Body of pancreas (tissue), 4 donors: ENCODE results near the gene GRB2. TPM values are rescaled to one million over a fixed set of nuclear protein-coding genes. Genes with fewer than 3 reads are reported as not detected.
"Not testable (repeated sequence)": the region's sequence is repeated elsewhere in the genome, so short reads cannot be mapped to it uniquely, and the experiment has no call there.

Source experiments
- ATAC-seq: fragments of 150-250 bp; one replicate; pipeline ENCODE4 v1.9.1; 2016
- DNase-seq, 4 donors: peaks; one replicate each; pipeline ENCODE4 v3.0.0-alpha.2; 2019
- H3K27ac ChIP-seq, 4 donors: fragments of 200-600 bp; sonication (generic); 1 replicate in 3 of 4; 2 replicates in 1 of 4; pipeline versions ENCODE4 v1.5.1 to v1.6.1; 2016 to 2019; ENCODE audit warnings: mild to moderate bottlenecking in 1 of 4, mixed read lengths in 1 of 4, moderate library complexity in 1 of 4
- H3K27me3 ChIP-seq, 2 donors: fragments of 200-600 bp; sonication (generic); one replicate each; pipeline ENCODE4 v1.6.0; 2016; ENCODE audit warnings: mild to moderate bottlenecking in 1 of 2
- H3K36me3 ChIP-seq, 2 donors: fragments of 200-600 bp; sonication (generic); replicated peaks in 1 of 2; 2 replicates each; pipeline ENCODE4 v1.5.1; 2016; ENCODE audit warnings: low read depth in 2 of 2; ENCODE audit not compliant: insufficient read depth in 1 of 2
- H3K4me1 ChIP-seq: fragments of 200-600 bp; sonication (generic); one replicate; pipeline ENCODE4 v1.6.0; 2016
- H3K4me3 ChIP-seq, 2 donors: fragments of 200-600 bp; sonication (generic); 1 replicate in 1 of 2; 2 replicates in 1 of 2; pipeline ENCODE4 v1.5.1; 2016 to 2019
- H3K9me3 ChIP-seq, 3 donors: fragments of 200-600 bp; sonication (generic); 1 replicate in 2 of 3; 2 replicates in 1 of 3; pipeline ENCODE4 v1.5.1; 2016
- CTCF ChIP-seq, 7 experiments: fragments of 450-650 bp in 4 of 7; fragments of 200-600 bp in 3 of 7; sonication (generic) in 3 of 7; IDR thresholded peaks; one replicate each; pipeline ENCODE4 v1.5.1; 2016 to 2019; ENCODE audit warnings: antibody characterized with exemption in 7 of 7
- POLR2A ChIP-seq, 3 donors: fragments of 450-650 bp; IDR thresholded peaks; one replicate each; pipeline ENCODE4 v1.6.1; 2016; ENCODE audit warnings: antibody characterized with exemption in 3 of 3, mild to moderate bottlenecking in 2 of 3
- WGBS, 2 donors: methylation state at CpG; one replicate each; pipeline ENCODE4 v1.1.5; 2017; 5-methylcytosine and 5-hydroxymethylcytosine counted together
- intact Hi-C: fragments of 100-400 bp; cut with DNase I; formaldehyde crosslinking; loops from one replicate; pipeline ENCODE4 v1.15.1; 2023
- total RNA-seq, 2 donors: library from RNA; depleted of rRNA; stranded (reverse); fragments of >200 nt; gene quantifications; one replicate each; pipeline ENCODE4 v1.1.0, GENCODE V29; 2016

The GRB2 gene
- total RNA-seq, 2 donors from 2014 or later = 51.9 to 118 TPM

GRCh38 chr17:75289115-75289831 lies 116.2 kb downstream of the GRB2 start, which contains the start of gene SLC25A19:
SLC25A19 (minus strand) TSS chr17:75289433; CDS start chr17:75286764, 2,669 bp downstream.
- DNase-seq = peak; percentile 98 to 99 (median 98)
- ATAC-seq = peak; percentile 99
- WGBS, 2 donors = 1 to 3% methylated on average over 8 to 54 of the region's 65 CpGs
- TF ChIP-seq POLR2A (IDR thresholded peaks at IDR 0.05) = peak; percentile 97 to 98 (median 97)
- TF ChIP-seq CTCF (IDR thresholded peaks at IDR 0.05) = peak in 1 of 7 experiments; percentile 14
- H3K9me3 ChIP-seq = no peaks in the 10 kb centered on the region
- no peaks in the 10 kb centered on the region for H3K27me3 ChIP-seq
- peak within 1 kb of the TSS; percentile 39 to 75 for H3K4me3 ChIP-seq
- peaks cover 14% of the 10 kb centered on the region for H3K4me1 ChIP-seq
- peak within 1 kb of the TSS; percentile 69 to 98 (median 87) for H3K27ac ChIP-seq
- intact Hi-C loops = no loop called here
- no peaks in the 10 kb centered on the region for H3K36me3 ChIP-seq

- intact Hi-C loops = no loop called here
- Histone ChIP-seq H3K36me3 (no peaks in the 10 kb centered on the region), H3K4me1 (peaks cover 14% of the 10 kb centered on the region), H3K9me3 (no peaks in the 10 kb centered on the region), H3K27ac (peak overlapping the region; percentile 18 to 98 (median 77)), H3K4me3 (peak overlapping the region; percentile 39 to 75), H3K27me3 (no peaks in the 10 kb centered on the region)
- WGBS, 2 donors = 0 to 1% methylated on average over 7 to 14 of the region's 14 CpGs
- DNase-seq (no peak), ATAC-seq (peak; percentile 19)
- no peak for TF ChIP-seq POLR2A (IDR thresholded peaks at IDR 0.05)
- TF ChIP-seq CTCF (IDR thresholded peaks at IDR 0.05) = no peak
These were observed 116.7 kb downstream of the GRB2 start for GRCh38 chr17:75288770-75289114.

DNA sequence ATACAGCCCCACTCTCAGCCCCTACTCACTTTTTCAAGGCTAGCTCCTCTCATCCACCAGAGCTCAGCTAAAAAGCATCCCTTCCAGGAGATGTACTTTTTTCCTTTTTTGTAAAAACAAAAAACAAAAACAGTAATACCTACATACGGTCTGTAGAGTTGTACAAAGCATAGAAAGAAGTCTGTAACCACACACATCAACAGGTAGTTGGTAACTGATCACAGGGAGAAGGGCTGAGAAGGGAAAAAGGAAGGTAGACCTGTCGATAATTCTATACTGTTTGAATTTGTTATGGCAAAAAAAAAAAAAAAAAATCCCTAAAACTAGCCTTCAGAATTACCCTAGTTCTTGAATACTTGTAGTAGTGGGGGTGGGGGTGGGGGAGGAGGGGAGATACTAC lies 117.1 kb downstream of the GRB2 start:
- TF ChIP-seq CTCF (IDR thresholded peaks at IDR 0.05) (no peak), POLR2A (IDR thresholded peaks at IDR 0.05) (no peak)
- intact Hi-C loops = no loop called here
- no peak for ATAC-seq
- Histone ChIP-seq H3K27ac (peak overlapping the region in 3 of 4 donors; percentile 59 to 98 (median 95)), H3K27me3 (no peaks in the 10 kb centered on the region), H3K9me3 (no peaks in the 10 kb centered on the region), H3K4me3 (peak overlapping the region in 1 of 2 donors; percentile 75), H3K4me1 (peaks cover 14% of the 10 kb centered on the region), H3K36me3 (no peaks in the 10 kb centered on the region)
- no peak for DNase-seq
- 8 to 14% methylated on average over 2 of the region's 2 CpGs for WGBS, 2 donors

GRCh38 chr17:75287221-75287620 lies 118.3 kb downstream of the GRB2 start:
- Histone ChIP-seq H3K27me3 (no peaks in the 10 kb centered on the region), H3K36me3 (no peaks in the 10 kb centered on the region), H3K27ac (no peak overlapping the region), H3K4me3 (no peak overlapping the region), H3K9me3 (no peaks in the 10 kb centered on the region), H3K4me1 (peaks cover 14% of the 10 kb centered on the region)
- 46 to 55% methylated on average over 9 of the region's 9 CpGs for WGBS, 2 donors
- no peak for DNase-seq
- ATAC-seq = no peak
- no peak for TF ChIP-seq CTCF (IDR thresholded peaks at IDR 0.05)
- no peak for TF ChIP-seq POLR2A (IDR thresholded peaks at IDR 0.05)
- intact Hi-C loops = no loop called here

GRCh38 chr17:75285123-75285522 lies 120.4 kb downstream of the GRB2 start:
- Histone ChIP-seq H3K36me3 (peaks cover 0 to 1% of the 10 kb centered on the region in 2 donors), H3K9me3 (no peaks in the 10 kb centered on the region), H3K4me3 (no peak overlapping the region), H3K4me1 (peaks cover 14% of the 10 kb centered on the region), H3K27me3 (no peaks in the 10 kb centered on the region), H3K27ac (no peak overlapping the region)
- DNase-seq (no peak), ATAC-seq (no peak)
- intact Hi-C loops = no loop called here
- TF ChIP-seq CTCF (IDR thresholded peaks at IDR 0.05) (no peak), POLR2A (IDR thresholded peaks at IDR 0.05) (no peak)
- WGBS, 2 donors = 83 to 93% methylated on average over 3 to 6 of the region's 6 CpGs

- ATAC-seq, H3K36me3 ChIP-seq, H3K27ac ChIP-seq, DNase-seq, intact Hi-C loops, H3K4me3 ChIP-seq, H3K4me1 ChIP-seq, H3K27me3 ChIP-seq, H3K9me3 ChIP-seq: not testable (repeated sequence)
- WGBS, 2 donors = 90 to 95% methylated on average over 4 of the region's 4 CpGs
These were observed 125.3 kb downstream of the GRB2 start for GRCh38 chr17:75280189-75280588.
